ENCODE data around the gene PRCD. TPM values are rescaled to one million over a fixed set of nuclear protein-coding genes. Genes with fewer than 3 reads are reported as not detected.

The PRCD gene
- total RNA-seq, 4 donors from 2014 or later: 1.2 to 5.1 (median 3.8) TPM

DNA sequence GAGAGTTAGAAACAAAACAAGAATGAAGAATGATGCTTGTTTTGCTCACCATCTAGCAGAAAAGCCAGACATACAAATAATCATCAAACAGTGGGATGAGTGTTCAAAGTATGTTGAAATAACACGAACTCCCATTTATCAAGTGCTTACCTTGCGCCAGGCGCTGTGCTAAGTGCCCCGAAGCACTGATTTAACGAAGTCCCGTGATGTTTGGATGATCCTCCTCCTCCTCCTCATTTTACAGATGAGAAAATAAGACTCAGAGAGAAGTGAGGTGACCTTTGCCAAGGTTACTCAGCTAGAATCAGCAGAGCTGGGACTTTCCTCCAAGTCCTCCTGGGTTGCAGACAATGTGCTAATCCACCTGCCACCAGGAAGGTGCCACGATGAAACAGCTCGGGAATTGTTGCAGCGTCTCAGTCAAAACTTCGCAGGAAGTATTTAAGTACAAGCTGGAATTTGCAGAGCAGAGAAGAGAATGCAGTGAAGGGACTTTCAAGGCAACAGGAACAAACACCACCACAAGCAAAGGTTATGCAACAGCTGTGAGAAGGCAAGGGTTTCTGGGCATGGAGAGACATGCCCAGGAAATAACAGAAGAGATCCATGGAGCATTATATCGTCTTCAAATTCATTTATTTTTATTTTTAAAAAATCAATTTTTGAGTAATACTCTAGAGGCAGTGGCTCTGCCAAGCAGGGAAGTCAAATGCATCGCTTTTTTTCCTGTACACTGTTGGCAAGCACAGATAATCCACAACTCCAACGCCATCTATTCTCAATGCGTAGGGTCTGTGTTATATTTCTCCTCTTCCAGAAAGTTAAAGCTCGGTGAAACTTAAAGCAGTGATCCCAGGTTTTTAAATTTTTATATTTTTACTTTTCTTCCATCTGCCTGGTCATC is 11.1 kb downstream of the PRCD start:
- peaks cover 14 to 31% (median 15%) of the 10 kb centered on the region in 4 donors for H3K4me1 ChIP-seq
- 60% methylated on average over 15 of the region's 15 CpGs for WGBS
- H3K4me3 ChIP-seq: no peak overlapping the region
- intact Hi-C loops (cut with DNase I): loop anchor here (10.0 kb wide), 1 partner anchor 164 kb away; the partner anchor contains the start of gene MXRA7
- H3K27me3 ChIP-seq: no peaks in the 10 kb centered on the region
- H3K9me3 ChIP-seq: no peaks in the 10 kb centered on the region
- H3K36me3 ChIP-seq: peaks cover 0 to 2% (median 0%) of the 10 kb centered on the region in 4 donors
- DNase-seq (ENCODE audit: extremely low spot score): no peak
- no peak for TF ChIP-seq POLR2AphosphoS5 (IDR thresholded peaks at IDR 0.05)
- no peak for TF ChIP-seq EP300 (IDR thresholded peaks at IDR 0.05)
- TF ChIP-seq, protein P1, sequence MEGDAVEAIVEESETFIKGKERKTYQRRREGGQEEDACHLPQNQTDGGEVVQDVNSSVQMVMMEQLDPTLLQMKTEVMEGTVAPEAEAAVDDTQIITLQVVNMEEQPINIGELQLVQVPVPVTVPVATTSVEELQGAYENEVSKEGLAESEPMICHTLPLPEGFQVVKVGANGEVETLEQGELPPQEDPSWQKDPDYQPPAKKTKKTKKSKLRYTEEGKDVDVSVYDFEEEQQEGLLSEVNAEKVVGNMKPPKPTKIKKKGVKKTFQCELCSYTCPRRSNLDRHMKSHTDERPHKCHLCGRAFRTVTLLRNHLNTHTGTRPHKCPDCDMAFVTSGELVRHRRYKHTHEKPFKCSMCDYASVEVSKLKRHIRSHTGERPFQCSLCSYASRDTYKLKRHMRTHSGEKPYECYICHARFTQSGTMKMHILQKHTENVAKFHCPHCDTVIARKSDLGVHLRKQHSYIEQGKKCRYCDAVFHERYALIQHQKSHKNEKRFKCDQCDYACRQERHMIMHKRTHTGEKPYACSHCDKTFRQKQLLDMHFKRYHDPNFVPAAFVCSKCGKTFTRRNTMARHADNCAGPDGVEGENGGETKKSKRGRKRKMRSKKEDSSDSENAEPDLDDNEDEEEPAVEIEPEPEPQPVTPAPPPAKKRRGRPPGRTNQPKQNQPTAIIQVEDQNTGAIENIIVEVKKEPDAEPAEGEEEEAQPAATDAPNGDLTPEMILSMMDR (IDR thresholded peaks at IDR 0.05): no peak
- TF ChIP-seq POLR2A (IDR thresholded peaks at IDR 0.05; ENCODE audit: low read depth): no peak
- no peak overlapping the region for H3K27ac ChIP-seq (replicated peaks in 1 of 4)

DNA sequence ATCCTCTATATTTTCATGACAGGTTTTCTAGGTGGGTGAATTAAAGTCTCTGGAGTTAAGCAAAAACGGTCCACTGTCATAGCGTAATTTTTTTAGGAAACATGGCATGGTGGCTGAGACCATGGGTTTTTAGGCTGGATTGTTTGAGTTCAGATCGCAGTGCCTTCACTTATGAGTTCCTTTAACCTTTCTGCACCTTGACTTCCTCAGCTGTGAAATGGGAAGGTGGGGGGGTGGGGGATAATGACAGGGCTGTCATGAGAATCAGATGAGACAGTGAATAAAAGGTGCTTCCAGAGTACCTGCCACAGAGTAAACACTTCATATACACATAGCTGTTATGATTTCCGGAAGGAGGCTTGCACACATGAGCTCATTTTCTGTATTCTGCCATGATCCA is 11.8 kb downstream of the PRCD start:
- WGBS: 76% methylated on average over 4 of the region's 4 CpGs
- H3K4me3 ChIP-seq: no peak overlapping the region
- no peaks in the 10 kb centered on the region for H3K9me3 ChIP-seq
- no peaks in the 10 kb centered on the region for H3K27me3 ChIP-seq
- intact Hi-C loops (cut with DNase I): loop anchor here (10.0 kb wide), 1 partner anchor 163 kb away; the partner anchor contains the start of gene MXRA7
- no peaks in the 10 kb centered on the region for H3K36me3 ChIP-seq
- H3K4me1 ChIP-seq: peaks cover 11 to 27% (median 14%) of the 10 kb centered on the region in 4 donors
- H3K27ac ChIP-seq (replicated peaks in 1 of 4): no peak overlapping the region
- TF ChIP-seq EP300 (IDR thresholded peaks at IDR 0.05): no peak
- TF ChIP-seq, protein P1 (IDR thresholded peaks at IDR 0.05): no peak
- TF ChIP-seq POLR2AphosphoS5 (IDR thresholded peaks at IDR 0.05): no peak
- no peak for DNase-seq (ENCODE audit: extremely low spot score)

DNA sequence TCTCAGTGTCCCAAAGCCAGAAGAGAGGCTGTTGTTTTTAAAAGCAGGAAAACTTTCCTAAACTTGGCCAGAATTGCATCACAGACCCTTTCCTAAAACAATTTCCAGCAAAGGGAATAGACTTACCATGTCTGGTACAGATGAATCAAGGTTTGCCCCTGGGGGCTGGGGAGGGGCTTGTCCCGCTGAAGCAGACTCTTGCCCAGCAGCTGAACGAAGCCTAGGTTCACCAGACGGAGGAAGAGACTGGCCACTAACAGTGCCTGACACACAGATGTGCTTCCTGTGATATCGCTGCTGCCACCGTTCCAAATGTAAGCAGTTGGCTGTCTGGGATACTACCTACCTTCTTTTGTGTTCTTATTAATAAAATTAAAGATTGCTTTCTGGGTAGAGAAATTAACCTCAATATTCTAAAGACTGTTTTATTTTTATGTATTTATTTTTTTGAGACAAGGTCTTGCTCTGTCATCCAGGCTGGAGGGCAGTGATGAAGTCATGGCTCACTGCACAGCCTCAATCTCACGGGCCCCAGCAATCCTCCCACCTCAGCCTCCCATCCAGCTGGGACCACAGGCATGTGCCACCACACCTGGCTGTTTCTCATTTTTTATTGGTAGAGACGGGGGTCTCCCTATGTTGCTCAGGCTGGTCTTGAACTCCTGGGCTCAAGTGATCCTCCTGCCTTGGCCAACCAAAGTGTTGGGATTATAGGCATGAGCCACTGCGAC is 13.5 kb downstream of the PRCD start:
- H3K9me3 ChIP-seq: no peaks in the 10 kb centered on the region
- no peaks in the 10 kb centered on the region for H3K36me3 ChIP-seq
- peaks cover 13 to 28% (median 16%) of the 10 kb centered on the region in 4 donors for H3K4me1 ChIP-seq
- TF ChIP-seq, protein P1 (IDR thresholded peaks at IDR 0.05): no peak
- TF ChIP-seq POLR2A (IDR thresholded peaks at IDR 0.05; ENCODE audit: low read depth) (no peak), EP300 (IDR thresholded peaks at IDR 0.05) (no peak), POLR2AphosphoS5 (IDR thresholded peaks at IDR 0.05) (no peak)
- H3K27ac ChIP-seq (replicated peaks in 1 of 4): peak overlapping the region in 1 of 4 donors; percentile 29
- intact Hi-C loops (cut with DNase I): loop anchor here (10.0 kb wide), 1 partner anchor 161 kb away; the partner anchor contains the start of gene MXRA7
- DNase-seq (ENCODE audit: extremely low spot score): no peak
- H3K4me3 ChIP-seq: no peak overlapping the region
- H3K27me3 ChIP-seq: no peaks in the 10 kb centered on the region
- 85% methylated on average over 8 of the region's 8 CpGs for WGBS

DNA sequence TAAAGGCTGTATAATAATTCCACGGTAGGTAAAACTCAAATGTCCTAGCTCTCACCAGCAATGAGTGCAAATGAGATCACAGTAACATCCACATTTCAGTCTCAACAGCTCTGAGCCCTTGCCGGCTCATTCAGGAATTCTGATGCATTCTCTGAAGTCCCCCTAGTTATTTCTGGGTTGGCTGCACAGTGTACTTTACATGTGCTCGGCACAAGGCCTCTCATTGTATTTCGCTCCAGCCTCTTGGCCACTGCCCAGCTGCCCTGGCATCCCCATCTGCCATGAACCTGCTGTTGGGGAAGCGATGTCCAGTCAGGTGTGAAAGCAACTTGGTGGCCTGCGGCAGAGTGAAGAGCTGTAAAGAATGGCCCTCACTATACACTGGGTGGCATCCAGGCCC is 14.3 kb downstream of the PRCD start:
- intact Hi-C loops (cut with DNase I): loop anchor here (10.0 kb wide), 1 partner anchor 161 kb away; the partner anchor contains the start of gene MXRA7
- no peaks in the 10 kb centered on the region for H3K27me3 ChIP-seq
- H3K36me3 ChIP-seq: peaks cover 0 to under 1% (median 0%) of the 10 kb centered on the region in 4 donors
- peaks cover 21 to 34% (median 24%) of the 10 kb centered on the region in 4 donors for H3K4me1 ChIP-seq
- H3K27ac ChIP-seq (replicated peaks in 1 of 4): peak overlapping the region in 1 of 4 donors; percentile 29
- TF ChIP-seq, protein P1 (IDR thresholded peaks at IDR 0.05): no peak
- no peak for TF ChIP-seq POLR2A (IDR thresholded peaks at IDR 0.05; ENCODE audit: low read depth)
- TF ChIP-seq EP300 (IDR thresholded peaks at IDR 0.05): no peak
- no peak for TF ChIP-seq POLR2AphosphoS5 (IDR thresholded peaks at IDR 0.05)
- no peaks in the 10 kb centered on the region for H3K9me3 ChIP-seq
- WGBS: 53% methylated on average over 5 of the region's 6 CpGs
- no peak overlapping the region for H3K4me3 ChIP-seq
- no peak for DNase-seq (ENCODE audit: extremely low spot score)

All from esophagus muscularis mucosa (tissue), 4 donors.